GM18951 (cell line): ENCODE results near the gene TRMT44.

Experiments used
- POLR2A ChIP-seq: IDR thresholded peaks from 4 replicates; pipeline ENCODE4 v1.6.1; 2011; ENCODE audit warnings: mild to moderate bottlenecking; ENCODE audit not compliant: insufficient read length, insufficient read depth; ENCODE audit errors: extremely low read depth
- in situ Hi-C: fragments of 300-500 bp; cut with MboI; formaldehyde crosslinking; loops from one replicate; pipeline ENCODE4 v1.12.0; 2022; ENCODE audit warnings: low sequenced_read_pairs, mixed read lengths, inconsistent platforms; ENCODE audit not compliant: unreplicated experiment

Gene TRMT44

GRCh38 chr4:8459867-8460445 is 19.4 kb downstream of the TRMT44 start:
- no peak for TF ChIP-seq POLR2A
- in situ Hi-C loops, result no loop called here

DNA sequence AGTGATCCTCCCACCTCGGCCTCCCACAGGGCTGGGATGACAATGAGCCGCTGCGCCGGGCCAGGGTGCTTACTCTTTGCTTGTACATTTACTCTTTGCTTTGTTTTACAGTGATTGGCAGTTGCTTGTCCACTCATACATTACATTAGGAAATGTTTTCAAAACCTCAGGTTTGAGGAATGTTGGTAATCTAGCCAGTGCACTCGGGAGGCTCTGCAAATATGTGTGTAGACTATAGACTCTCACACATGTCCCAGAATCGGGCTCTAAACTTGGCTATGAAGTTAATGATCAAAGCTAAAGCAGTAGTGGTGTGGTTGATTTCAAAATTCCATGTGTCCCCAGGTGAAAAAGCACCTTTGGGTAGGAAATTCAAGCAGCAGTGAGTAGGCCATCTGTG is 20.5 kb downstream of the TRMT44 start:
- no peak for TF ChIP-seq POLR2A
- in situ Hi-C loops, result no loop called here

GRCh38 chr4:8461616-8462015 is 21.0 kb downstream of the TRMT44 start:
- in situ Hi-C loops, result no loop called here
- TF ChIP-seq POLR2A, result no peak

DNA sequence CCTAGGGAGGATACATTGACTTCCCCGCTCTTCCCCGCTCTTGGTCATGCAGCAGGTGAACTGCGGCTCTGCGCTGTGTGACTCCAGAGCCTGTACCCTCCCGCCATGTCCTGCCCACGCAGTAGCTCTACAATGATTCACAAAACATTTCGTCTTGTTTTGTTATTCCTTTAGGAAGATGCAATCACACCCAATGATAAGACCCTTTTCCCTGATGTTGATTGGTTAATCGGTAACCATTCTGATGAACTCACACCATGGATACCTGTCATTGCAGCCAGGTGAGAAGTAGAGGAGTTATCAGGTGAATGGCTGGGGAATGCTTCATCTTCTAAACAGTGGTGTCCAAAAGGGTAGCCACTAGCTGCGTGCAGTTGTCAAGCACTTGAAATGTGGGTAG is 23.2 kb downstream of the TRMT44 start:
- in situ Hi-C loops, result no loop called here
- no peak for TF ChIP-seq POLR2A

DNA sequence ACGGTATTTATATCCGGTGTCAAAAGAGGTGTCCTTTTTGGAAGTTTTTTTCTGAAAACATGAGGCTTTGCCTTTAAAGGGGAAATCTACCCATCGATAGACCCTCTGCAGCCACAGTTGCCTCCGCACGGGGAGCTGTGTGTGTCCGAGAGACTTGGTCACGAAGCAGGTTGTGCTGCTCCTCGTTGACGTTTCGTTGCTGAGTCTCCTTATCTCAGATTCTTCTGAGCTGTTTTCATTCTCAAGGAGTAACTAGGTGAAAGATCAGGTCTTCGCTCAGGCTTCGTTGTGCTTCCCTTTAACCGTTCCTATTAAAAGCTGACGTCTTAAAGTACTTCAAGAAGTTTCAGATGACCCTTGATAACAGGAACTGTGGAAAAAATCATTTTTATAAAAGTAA is 23.8 kb downstream of the TRMT44 start:
- no peak for TF ChIP-seq POLR2A
- in situ Hi-C loops, result no loop called here

GRCh38 chr4:8465615-8466611 is 25.3 kb downstream of the TRMT44 start:
- no peak for TF ChIP-seq POLR2A

GRCh38 chr4:8467016-8467415 is 26.4 kb downstream of the TRMT44 start:
- in situ Hi-C loops, result no loop called here
- no peak for TF ChIP-seq POLR2A

More at GRCh38 chr4:8465615-8466611, 25.3 kb downstream of the TRMT44 start:
- in situ Hi-C loops, result no loop called here

DNA sequence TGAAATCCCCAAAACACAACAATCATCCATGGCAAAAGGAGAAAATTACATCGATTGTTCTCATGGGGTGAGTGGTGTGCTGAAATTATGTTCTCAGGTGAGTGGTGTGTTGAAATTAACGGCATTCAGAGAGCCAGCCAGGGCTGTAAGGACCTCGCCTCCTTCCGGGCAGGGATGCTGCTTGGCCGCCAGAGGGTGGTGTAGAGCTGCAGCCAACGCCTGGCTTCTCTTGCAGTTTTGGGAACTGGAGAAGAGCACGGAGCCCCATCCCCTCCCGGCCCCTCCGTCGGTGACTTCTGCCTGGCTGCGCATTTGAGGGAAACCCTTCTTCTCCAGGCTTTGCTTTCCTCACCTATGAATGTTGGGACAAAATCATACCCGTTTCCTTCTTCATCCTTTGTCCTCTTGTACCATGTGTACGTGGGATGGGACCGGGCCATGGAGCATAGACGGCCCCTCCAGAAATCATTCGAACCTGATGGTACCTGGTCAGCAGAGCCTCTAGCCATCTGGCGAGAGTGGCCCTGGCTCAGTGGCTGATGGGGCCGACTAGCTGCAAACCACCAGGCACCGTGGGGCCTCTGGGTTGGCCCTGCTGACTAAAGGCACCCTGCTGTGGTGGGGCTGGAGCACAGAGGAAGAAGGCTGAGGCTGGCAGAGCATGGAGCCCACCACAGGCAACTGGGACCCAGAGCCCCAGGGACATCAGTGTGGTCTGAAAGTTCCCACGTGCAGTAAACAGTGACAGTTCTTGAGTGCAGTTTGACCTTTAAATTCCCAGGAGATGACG is 28.4 kb downstream of the TRMT44 start:
- no peak for TF ChIP-seq POLR2A
- in situ Hi-C loops, result no loop called here

DNA sequence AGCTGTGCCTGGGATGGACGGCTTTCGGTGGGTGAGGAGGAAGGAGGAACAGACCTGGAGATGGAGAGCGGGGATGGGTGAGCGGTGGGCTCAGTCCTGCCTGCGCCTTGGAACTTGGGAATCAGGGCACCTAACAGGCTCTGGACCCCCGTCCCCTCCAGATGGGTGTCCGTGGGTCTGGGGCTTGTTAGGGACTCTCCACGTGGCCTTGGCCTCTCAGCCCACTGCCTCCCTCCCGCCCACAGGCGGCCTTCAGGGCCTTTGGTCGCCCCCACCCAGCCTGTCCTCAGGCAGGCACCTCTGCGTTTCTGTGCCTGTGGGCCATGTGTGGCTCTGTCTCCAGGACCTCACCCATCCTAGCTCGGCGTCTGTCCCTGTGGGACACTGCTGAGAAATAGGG is 29.0 kb downstream of the TRMT44 start:
- TF ChIP-seq POLR2A, result no peak
- in situ Hi-C loops, result no loop called here

DNA sequence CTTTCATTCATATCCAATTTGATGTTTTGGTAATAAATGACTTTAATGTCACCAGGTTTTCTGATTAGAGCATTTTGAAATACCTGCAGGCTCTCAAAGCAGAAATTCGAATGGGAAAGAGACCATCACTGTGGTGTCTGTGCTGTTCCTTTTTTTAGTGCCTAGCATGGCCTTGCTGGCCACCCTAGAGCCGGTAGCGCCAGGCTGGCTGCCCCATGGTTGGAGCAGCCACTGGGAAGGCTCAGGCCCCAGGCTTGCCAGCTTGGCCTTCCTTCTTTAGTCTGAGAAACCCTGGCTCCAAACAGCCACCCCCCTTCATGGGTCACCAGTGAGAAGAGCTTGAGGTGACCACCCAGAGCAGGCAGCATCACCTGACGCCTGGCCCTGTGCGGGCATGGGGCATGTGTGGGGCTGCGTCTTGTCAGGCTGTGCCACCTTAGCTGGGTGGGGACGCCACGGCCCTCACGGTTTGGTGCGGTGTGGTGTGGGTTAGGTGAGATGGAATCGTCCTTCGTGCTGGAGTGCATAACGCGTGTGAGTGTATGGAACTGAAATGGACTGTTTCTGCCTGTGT is 30.0 kb downstream of the TRMT44 start:
- TF ChIP-seq POLR2A, result no peak
- in situ Hi-C loops, result loop anchor here (10.0 kb wide), 1 partner anchor 74 kb away; no protein-coding TSS in a partner anchor

DNA sequence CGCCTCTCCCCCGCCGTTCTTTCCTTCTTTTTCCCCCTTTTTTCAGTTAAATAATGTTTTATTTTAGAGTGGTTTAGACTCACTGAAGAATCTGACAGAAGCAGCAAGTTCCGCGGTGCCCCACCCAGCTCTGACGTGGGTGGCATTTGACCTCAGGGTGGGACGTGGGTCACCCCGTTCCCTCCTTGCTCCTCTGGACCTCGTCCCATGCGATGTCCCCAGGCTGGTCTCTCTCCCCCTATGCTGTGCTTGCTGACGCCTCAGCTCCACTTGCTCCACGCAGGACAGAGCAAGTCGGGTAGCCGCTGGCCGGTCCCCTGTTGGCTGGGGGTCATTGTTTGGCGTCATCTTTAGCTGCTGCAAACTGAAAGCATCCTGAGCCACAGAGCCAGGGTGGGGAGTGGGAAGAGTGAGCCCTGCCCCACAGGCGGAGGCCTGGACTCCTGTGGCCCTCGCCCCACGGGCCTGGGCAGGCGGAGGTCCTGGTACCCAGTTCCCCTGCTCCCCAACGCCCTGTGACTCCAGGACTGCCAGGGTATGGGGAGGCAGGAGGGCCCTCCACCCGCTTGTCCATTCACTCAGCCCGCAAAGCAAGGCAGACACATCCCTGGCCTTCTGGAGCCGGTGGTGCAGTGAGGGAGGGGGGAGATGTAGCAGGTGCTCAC is 30.8 kb downstream of the TRMT44 start:
- in situ Hi-C loops, result loop anchor here (10.0 kb wide), 1 partner anchor 73 kb away; no protein-coding TSS in a partner anchor
- no peak for TF ChIP-seq POLR2A

- in situ Hi-C loops, result loop anchor here (10.0 kb wide), 1 partner anchor 73 kb away; no protein-coding TSS in a partner anchor
These were observed 31.6 kb downstream of the TRMT44 start for GRCh38 chr4:8472158-8472688.

More at GRCh38 chr4:8472158-8472688, 31.6 kb downstream of the TRMT44 start:
- no peak for TF ChIP-seq POLR2A
